Activated T-helper 1 cell treated with Interleukin-2 at 50 U/mL for 16 hours (primary cell): ENCODE results near the gene SEPTIN14.
"Not testable (repeated sequence)": the region's sequence is repeated elsewhere in the genome, so short reads cannot be mapped to it uniquely, and the experiment has no call there.

Experiments used
- DNase-seq: peaks from one replicate; pipeline ENCODE4 v3.0.0-alpha.2; 2020; ENCODE audit warnings: low read depth

The SEPTIN14 gene

DNA sequence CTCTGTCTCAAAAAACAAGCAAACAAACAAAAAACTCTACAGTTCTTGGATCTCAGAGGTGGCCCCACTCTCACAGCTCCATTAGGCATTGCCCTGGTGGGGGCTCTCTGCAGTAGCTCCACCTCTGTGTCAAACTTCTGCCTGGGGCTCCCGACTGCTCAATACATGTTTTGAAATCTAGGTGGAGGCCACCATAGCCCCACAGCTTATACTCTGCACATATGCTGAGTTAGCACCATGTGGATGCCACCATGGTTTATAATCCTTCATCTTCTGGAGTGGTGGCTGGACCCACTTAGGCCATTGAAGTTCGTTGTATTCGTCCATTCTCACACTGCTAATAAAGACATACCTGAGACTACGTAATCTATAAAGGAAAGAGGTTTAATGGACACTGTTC is 78.4 kb downstream of the SEPTIN14 start:
- no peak for DNase-seq

DNA sequence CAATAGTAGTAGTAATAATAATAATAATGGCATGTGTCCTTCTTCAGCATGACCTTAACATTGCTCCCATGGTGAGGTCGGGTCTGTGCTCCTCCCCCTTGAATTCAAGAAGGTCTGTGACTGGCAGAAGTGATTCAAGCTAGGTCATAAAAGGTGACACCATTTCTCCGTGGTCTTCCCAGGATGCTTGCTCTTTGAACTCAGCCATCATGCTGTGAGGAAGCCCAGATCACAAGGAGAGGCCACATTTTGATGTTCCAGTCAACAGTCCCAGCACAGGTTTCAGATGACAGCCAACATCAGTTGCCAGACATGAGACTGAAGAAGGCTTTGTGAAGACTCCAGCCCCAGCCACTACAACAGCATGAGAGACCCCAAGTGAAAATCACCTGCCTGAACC is 83.9 kb downstream of the SEPTIN14 start:
- no peak for DNase-seq

DNA sequence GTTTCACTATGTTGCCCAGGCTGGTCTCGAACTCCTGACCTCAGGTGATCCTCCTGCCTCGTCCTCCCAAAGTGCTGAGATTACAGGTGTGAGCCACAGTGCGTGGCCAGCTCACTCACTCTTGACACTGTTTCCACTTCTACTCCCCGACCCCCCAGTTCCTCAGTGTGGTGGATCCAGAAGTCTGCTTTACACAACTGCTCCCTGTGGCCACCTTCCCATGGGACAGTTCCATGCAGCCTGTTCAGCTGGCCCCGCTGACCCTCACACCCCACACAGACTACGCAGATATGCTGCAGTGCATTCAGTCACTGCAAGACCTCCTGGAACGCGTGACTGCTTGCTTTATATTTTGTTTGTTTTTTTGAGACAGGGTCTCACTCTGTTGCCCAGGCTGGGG is 86.4 kb downstream of the SEPTIN14 start:
- no peak for DNase-seq

DNA sequence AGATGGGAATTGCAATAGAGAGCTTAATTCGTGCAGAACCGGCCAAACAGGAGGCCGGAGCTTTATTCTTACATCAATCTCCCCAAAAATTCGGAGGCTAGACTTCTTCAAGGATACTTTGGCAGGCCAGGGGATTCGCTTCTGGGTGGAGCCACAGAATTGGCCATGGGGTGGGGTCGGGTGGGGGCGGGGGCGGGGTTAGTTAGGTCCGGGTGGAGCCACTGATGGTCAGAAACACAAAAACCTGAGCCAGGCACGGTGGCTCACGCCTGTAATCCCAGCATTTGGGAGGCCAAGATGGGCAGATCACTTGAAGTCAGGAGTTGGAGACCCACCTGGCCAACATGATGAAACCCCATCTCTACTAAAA is 87.5 kb downstream of the SEPTIN14 start:
- no peak for DNase-seq

DNA sequence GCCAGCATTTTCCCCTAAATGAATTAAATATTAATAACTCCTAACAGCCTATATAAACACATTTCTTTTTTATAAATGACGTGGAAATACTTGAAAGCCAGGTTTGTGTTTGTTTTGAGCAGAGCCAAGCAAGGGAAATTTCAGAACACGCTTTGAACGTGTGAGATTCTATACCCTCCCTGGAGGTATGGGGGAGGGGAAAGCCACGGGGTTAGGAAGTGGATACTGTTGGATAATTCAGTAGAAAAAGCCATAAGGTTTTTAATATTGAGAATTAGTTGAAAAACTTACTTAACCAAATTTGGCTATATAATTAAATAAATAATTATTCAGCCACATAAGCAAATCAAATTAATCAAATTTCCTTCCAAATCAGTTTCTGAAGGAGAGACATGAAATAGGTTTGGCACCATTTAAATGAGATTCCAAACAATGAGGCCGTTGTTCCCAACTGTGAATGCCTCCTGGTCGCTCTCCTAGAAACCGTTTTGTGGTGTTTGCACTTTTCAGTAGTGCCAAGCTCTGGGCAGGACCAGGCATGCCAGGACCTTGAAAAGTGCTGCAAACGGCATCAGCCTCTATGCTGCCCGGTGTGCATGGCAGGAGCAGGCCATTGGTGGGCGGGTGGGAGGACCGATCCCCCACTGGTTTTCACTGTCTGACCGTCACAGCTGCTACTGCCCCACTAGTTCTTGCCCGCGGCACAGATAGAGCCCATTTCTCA is 88.1 kb downstream of the SEPTIN14 start:
- no peak for DNase-seq

DNA sequence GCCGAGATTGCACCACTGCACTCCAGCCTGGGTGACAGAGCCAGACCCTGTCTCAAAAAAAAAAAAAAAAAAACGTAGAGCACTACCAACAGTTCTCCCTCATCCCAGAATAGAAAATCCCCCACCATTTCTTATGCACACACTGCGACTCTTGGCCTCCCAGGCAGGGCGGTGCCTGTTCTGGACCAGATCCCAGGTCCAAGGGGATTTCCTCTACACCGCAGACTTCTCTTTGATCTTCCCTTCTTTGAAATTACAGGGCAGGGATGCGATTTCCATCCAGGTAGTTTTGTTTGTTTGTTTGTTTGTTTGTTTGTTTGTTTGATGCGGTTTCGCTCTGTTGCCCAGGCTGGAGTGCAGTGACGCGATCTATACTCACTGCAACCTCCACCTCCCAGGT is 91.8 kb downstream of the SEPTIN14 start:
- DNase-seq: no peak

DNA sequence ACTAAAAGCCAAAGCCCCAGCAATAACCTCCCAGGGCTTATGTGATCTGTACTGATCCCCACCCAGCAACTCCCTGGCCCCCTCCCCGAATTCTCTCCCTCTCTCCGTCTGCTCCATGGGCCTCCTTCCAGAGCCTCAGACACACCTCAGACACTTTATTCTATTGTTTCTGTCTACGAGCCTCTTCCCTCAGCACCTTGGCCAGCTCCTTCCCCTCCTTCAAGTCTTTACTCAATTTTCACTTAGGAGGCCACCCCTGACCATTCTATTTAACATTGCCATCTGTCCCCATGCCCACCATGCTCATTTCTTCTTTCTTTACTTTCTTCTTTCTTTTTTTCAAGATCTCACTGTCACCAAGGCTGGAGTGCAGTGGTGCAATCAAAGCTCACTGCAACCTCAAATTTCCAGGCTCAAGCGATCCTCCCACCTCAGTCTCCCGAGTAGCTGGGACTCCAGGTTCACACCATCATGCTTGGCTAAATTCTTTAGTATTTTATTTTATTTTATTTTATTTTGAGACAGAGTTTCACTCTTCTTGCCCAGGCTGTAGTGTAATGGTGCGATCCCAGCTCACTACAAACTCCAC is 109.2 kb downstream of the SEPTIN14 start:
- DNase-seq: not testable (repeated sequence)

DNA sequence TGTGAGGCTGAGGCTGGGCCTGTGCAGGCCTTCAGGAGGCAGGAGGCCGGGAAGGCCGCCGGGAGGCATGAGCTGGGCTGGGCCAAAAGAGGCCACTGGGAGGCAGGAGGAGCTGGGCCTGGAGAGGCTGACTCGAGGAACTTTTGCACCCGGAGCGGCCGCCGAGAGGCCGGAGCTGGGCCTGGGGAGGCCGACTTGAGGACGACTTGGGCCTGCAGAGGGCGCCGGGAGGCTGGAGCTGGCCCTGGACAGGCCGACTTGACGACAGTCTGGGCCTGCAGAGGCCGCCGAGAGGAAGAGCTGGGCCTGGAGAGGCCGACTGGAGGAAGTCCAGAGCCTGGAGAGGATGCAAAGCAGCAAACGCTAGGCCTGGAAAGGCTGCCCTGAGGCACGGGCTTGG is 117.8 kb downstream of the SEPTIN14 start:
- not testable (repeated sequence) for DNase-seq
